Cerebellar cortex (tissue), 1 donor: Measurements from ENCODE around the gene SPATA32.

ENCODE experiments used
- DNase-seq: peaks from one replicate; pipeline ENCODE4 v3.0.0-alpha.2; 2015; ENCODE audit warnings: low spot score

Gene SPATA32

DNA sequence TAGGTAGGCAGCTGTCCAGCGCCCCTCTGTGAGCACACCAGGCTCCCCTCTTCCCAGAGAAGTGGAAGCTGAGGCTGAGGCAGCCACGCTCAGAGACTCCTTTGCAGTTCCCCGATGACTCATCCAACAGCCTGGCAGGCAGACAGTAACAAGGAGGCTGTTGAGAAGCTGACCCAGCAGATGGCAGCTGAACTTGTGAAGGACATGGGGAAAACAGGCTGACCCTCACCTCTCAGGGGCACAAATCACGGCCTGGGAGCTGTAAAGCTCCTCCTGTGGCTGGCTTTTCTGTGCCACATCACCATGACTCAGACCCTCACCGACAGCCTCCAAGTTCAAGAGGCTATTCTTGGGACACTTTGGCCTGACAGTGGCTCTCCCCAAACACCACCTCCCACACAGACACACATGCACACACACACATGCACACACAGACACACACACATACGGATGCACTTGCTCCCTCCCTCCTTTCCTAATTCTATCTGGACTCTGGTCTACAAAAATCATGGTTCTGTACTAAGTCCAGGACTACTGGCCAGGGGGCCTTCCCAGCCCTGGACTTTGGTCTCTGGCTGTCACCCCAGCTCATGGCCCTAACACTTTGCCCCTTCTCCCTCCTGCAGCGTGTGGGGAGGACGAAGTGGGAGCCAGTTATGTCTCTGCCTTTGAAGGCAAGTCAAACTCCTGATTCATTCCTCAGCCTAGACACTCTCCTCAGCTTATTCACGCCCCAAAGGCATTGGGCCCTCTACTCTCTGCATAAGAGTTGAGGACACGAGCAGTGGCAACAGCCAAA is 31.7 kb upstream of the SPATA32 start:
- DNase-seq, result peak; percentile 86

- DNase-seq, result no peak
Observed at GRCh38 chr17:45292696-45293412, 31.0 kb upstream of the SPATA32 start.

- peak; percentile 80 for DNase-seq
Observed at GRCh38 chr17:45291171-45291805, 29.4 kb upstream of the SPATA32 start.

DNA sequence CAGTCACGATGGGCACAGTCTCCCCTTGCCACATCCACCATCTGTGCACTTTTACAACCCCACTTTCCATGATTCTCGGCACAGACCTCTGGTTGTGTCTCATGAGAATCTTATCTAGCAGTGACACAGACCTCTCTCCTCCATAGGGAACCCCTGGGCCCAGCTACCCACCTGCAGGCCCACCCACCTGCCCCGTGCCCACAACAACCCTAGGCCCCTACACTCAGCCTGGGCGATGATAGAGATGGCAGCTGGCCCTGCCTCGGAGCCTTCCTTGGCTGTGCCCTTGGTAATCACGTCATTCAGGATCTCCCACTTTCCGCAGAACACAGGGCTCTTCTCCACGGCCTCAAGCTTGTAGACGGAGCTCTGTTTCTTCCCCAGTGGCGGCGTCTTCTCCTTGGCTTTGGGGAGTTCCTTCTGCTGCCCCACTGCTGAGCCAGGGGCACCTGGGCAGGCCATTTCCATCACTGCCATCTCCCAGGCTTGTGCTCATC is 28.4 kb upstream of the SPATA32 start:
- peak; percentile 52 for DNase-seq

GRCh38 chr17:45289301-45290268 is 27.7 kb upstream of the SPATA32 start:
- no peak for DNase-seq

DNA sequence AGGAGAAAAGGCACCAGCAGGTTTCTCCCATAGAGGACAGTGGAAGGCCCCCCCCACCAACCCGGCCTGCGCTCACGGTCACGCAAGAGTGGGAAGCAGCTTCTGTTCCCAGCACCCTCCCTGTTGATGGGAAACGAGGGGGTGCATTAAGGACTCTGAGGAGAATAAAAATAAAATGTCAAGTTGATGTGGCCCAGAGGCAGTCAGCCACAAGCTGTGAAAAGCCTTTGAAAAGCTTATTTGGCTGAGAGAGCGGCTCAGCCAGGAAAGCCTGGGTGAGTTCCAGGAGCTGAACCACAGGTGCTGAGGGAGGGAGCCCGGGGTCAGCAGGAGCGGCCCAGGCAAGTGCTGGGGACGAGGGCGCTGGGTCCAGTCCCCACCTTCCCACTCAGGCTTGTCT is 26.9 kb upstream of the SPATA32 start:
- peak; percentile 72 for DNase-seq

- no peak for DNase-seq
Observed at GRCh38 chr17:45287526-45288500, 25.9 kb upstream of the SPATA32 start.

- DNase-seq, result no peak
Observed at GRCh38 chr17:45286286-45286685, 24.4 kb upstream of the SPATA32 start.

GRCh38 chr17:45284176-45285140 is 22.6 kb upstream of the SPATA32 start:
- DNase-seq, result peak; percentile 50

- DNase-seq, result no peak
Observed at GRCh38 chr17:45283711-45284110, 21.8 kb upstream of the SPATA32 start.

DNA sequence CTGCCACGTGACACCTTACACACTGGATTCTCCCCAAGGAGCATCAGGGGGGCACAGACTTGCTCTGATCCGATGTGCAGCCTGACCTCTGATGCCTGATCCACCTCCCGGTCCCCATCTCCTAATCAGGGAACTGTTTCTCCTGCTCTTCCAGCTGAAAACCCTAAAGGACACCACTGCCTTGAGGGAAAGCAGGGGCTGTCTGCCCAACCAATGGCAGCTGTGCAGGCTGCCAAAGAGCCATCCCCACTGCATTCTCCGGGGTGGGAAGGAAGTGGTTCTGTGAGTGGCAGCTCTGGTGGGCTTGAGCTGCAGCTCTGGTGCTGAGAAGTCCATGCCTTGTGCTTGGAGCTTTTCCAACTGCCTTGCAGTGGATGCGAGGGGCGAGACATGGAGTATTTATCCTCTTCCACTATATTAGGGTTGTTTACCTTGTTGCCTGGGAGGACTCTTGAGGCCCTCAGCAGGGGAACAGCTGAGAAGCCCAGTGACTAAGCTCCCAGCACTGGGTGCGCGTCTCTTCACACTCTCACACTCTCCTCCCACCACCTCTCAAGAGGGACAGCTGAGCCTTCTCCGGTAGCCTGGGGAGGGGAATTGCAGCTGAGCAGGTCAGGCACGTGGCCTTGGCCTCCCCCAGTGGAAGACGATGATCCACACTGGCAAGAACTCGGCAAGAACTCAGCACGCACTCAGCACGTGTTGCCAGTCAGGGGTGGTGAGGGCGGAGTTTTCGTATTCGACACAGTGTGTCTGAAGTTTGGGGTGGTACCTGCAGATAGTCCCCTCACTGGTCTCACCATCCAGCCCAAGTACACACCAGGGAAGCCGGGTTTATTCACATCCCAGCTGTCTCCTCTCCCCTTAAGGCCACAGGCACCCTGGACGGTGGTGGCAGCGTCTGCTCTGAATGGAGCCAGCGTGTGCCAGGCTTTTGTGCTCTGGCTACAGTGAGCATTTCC is 21.1 kb upstream of the SPATA32 start:
- no peak for DNase-seq

DNA sequence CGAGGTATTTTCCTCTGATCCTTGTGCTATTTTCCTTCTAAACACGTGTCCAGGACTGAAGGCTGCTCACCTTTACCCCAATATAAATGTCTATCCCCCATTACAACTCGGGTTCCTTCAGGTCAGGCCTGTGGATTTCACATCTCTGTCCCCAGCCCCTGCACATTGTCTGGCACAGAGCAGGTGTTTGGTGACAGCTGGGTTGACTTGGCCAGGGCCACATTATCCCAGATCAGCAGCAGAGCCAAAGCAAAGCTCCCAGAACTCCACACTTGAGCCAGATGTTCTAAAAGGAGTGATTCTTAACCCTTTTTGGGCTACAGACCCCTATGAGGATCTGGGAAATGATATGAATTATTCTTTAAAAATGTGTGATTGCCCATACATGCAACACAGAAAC is 18.0 kb upstream of the SPATA32 start:
- DNase-seq, result no peak

DNA sequence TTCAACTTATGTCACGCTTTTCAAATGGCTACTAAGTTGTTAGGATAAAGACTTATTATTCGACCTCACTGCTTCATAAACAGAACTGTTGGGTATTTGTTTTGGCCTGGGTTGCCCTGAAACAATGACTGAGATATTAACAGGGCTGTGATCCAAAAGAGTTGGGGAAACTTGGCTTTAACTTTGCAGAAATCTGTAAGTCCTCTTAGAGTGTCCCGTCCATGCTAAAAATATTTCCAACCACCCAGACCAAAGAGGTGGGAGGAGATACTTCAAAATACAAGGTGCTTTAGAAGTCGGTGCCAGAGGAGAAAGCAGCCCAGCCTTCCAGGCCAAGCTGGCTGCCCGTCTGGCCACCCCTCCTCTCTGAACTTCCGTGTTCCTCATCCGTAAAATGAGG is 16.1 kb upstream of the SPATA32 start:
- no peak for DNase-seq

DNA sequence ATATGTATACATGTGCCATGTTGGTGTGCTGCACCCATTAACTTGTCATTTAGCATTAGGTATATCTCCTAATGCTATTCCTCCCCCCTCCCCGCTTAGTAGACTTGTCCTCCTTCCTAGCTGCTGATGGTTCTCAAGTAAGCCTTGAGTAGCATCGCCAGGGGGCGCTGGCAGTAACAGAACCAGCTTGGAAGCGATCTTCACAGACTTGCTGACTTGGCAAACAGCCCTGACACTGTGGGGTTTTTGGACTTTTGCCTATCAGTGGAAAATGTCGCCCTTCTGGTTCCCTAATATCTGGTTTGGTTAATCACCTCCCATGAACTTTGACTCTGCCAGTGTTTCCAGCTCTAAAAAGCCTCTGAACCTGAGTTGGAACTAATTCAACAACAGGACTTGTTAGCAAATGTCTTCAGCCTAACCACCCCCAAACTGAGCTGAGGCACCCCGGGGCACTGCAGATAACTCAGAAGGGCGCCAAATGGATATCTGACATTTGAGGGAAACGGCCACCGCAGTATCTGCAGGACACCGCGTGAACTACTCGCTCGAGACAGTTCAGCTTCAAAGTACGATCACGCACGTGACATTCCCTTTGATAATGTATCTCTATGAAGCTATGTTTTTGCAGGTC is 15.4 kb upstream of the SPATA32 start:
- DNase-seq, result peak; percentile 98

- DNase-seq, result no peak
Observed at GRCh38 chr17:45276031-45276430, 14.1 kb upstream of the SPATA32 start.

DNA sequence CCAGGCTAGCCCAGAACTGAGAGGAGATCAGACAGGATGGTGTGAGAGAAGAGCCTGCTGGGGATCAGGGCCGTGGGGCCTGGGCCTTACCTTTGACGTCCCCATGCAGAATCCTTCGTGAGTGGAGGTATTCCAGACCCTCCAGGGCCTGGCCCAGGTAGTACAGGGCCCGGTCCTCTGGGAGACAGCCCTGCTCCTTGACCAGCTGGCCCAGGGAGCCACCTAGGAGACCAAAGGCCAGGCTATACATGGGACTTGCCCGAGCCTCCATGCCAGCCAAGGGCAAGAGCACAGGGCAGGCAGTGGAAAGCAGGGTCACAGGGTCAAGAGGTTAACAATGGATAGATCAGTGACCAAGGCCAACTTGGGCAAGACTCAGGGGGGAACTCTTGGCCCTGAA is 12.1 kb upstream of the SPATA32 start:
- DNase-seq, result no peak

GRCh38 chr17:45273551-45273957 is 11.7 kb upstream of the SPATA32 start:
- no peak for DNase-seq

GRCh38 chr17:45271603-45272002 is 9.7 kb upstream of the SPATA32 start:
- DNase-seq, result no peak
